Measurements from ENCODE around the gene SLCO1B1. TPM values are rescaled to one million over a fixed set of nuclear protein-coding genes. Genes with fewer than 3 reads are reported as not detected.

SLCO1B1 gene
- total and polyA plus RNA-seq, 2 experiments from 2014 or later: 0.24 to 0.50 TPM

GRCh38 chr12:21234395-21234794 lies 103.4 kb downstream of the SLCO1B1 start (continued):
- no peak for TF ChIP-seq CTCF (conservative IDR thresholded peaks at IDR 0.05; ENCODE audit: low read depth in 2 of 2)
- no peak for TF ChIP-seq EZH2 (IDR thresholded peaks at IDR 0.05; ENCODE audit: low read depth, unreplicated experiment)
- TF ChIP-seq POLR2AphosphoS5 (IDR thresholded peaks at IDR 0.05; ENCODE audit: low read depth): no peak
- TF ChIP-seq NANOG (IDR thresholded peaks at IDR 0.05; ENCODE audit: borderline replicate concordance): no peak
- TF ChIP-seq CREB1 (CRISPR knock-in tag; IDR thresholded peaks at IDR 0.05; ENCODE audit: low read depth): no peak
- TF ChIP-seq, protein P1, sequence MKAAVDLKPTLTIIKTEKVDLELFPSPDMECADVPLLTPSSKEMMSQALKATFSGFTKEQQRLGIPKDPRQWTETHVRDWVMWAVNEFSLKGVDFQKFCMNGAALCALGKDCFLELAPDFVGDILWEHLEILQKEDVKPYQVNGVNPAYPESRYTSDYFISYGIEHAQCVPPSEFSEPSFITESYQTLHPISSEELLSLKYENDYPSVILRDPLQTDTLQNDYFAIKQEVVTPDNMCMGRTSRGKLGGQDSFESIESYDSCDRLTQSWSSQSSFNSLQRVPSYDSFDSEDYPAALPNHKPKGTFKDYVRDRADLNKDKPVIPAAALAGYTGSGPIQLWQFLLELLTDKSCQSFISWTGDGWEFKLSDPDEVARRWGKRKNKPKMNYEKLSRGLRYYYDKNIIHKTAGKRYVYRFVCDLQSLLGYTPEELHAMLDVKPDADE (IDR thresholded peaks at IDR 0.05): no peak
- TF ChIP-seq EZH2phosphoT487 (IDR thresholded peaks at IDR 0.05; ENCODE audit: unreplicated experiment): no peak
- no peak for TF ChIP-seq STAT1 (IDR thresholded peaks at IDR 0.05; ENCODE audit: unreplicated experiment)
- no peak for TF ChIP-seq ZNF331 (CRISPR knock-in tag; IDR thresholded peaks at IDR 0.05; ENCODE audit: low read depth)
- TF ChIP-seq REST (IDR thresholded peaks at IDR 0.05; ENCODE audit: unreplicated experiment): no peak
- TF ChIP-seq JUNB (IDR thresholded peaks at IDR 0.05; ENCODE audit: unreplicated experiment): no peak

DNA sequence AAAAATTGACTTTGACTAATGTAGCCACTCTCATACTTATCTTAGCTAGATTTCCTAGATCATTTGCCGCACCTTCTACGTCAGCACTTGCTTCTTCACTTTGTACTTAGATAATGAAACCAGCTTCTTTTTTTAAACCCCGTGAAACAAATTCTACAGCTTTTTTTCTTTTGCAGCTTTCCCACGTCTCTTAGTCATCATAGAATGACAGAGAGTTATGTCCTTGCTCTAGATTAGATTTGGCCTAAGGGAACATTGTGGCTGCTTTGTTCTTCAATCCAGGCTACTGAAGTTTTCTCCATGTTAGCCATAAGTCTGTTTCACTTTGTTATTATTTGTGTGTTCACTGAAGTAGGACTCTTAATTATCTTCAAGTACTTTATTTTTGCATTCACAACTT lies 108.9 kb downstream of the SLCO1B1 start:
- ATAC-seq: no peak
- no peaks in the 10 kb centered on the region for H3K79me2 ChIP-seq (replicated peaks; ENCODE audit: insufficient read depth)
- Mint-ChIP-seq H3K4me1 (peaks cover 3% of the 10 kb centered on the region; the same call in 1 of the 3 replicates), H3K27me3 (ENCODE audit: insufficient read depth, low read depth, poor library complexity) (no peaks in the 10 kb centered on the region), H3K9me3 (no peaks in the 10 kb centered on the region), H3K27ac (no peak overlapping the region), H3K4me3 (no peak overlapping the region), H3K36me3 (ENCODE audit: low read depth) (no peaks in the 10 kb centered on the region)
- no peaks in the 10 kb centered on the region for H3K4me1 ChIP-seq (ENCODE audit: insufficient read depth)
- H3F3A ChIP-seq (replicated peaks; ENCODE audit: low read depth): no peaks in the 10 kb centered on the region
- no peaks in the 10 kb centered on the region for H4K20me1 ChIP-seq (replicated peaks; ENCODE audit: insufficient read depth)
- H3K9me2 ChIP-seq (ENCODE audit: insufficient read depth): no peaks in the 10 kb centered on the region; the same call in 1 of the 2 replicates
- H3K27me3 ChIP-seq (ENCODE audit: insufficient read depth): no peaks in the 10 kb centered on the region
- no peak for DNase-seq (ENCODE audit: low spot score)
- no peak overlapping the region for H3K27ac ChIP-seq (ENCODE audit: low read depth)
- no peak overlapping the region for H2AFZ ChIP-seq
- H3K4me3 ChIP-seq: no peak overlapping the region
- H3K4me2 ChIP-seq: no peak overlapping the region
- no peaks in the 10 kb centered on the region for H3K36me3 ChIP-seq (ENCODE audit: insufficient read depth)
- TF ChIP-seq, protein P2, sequence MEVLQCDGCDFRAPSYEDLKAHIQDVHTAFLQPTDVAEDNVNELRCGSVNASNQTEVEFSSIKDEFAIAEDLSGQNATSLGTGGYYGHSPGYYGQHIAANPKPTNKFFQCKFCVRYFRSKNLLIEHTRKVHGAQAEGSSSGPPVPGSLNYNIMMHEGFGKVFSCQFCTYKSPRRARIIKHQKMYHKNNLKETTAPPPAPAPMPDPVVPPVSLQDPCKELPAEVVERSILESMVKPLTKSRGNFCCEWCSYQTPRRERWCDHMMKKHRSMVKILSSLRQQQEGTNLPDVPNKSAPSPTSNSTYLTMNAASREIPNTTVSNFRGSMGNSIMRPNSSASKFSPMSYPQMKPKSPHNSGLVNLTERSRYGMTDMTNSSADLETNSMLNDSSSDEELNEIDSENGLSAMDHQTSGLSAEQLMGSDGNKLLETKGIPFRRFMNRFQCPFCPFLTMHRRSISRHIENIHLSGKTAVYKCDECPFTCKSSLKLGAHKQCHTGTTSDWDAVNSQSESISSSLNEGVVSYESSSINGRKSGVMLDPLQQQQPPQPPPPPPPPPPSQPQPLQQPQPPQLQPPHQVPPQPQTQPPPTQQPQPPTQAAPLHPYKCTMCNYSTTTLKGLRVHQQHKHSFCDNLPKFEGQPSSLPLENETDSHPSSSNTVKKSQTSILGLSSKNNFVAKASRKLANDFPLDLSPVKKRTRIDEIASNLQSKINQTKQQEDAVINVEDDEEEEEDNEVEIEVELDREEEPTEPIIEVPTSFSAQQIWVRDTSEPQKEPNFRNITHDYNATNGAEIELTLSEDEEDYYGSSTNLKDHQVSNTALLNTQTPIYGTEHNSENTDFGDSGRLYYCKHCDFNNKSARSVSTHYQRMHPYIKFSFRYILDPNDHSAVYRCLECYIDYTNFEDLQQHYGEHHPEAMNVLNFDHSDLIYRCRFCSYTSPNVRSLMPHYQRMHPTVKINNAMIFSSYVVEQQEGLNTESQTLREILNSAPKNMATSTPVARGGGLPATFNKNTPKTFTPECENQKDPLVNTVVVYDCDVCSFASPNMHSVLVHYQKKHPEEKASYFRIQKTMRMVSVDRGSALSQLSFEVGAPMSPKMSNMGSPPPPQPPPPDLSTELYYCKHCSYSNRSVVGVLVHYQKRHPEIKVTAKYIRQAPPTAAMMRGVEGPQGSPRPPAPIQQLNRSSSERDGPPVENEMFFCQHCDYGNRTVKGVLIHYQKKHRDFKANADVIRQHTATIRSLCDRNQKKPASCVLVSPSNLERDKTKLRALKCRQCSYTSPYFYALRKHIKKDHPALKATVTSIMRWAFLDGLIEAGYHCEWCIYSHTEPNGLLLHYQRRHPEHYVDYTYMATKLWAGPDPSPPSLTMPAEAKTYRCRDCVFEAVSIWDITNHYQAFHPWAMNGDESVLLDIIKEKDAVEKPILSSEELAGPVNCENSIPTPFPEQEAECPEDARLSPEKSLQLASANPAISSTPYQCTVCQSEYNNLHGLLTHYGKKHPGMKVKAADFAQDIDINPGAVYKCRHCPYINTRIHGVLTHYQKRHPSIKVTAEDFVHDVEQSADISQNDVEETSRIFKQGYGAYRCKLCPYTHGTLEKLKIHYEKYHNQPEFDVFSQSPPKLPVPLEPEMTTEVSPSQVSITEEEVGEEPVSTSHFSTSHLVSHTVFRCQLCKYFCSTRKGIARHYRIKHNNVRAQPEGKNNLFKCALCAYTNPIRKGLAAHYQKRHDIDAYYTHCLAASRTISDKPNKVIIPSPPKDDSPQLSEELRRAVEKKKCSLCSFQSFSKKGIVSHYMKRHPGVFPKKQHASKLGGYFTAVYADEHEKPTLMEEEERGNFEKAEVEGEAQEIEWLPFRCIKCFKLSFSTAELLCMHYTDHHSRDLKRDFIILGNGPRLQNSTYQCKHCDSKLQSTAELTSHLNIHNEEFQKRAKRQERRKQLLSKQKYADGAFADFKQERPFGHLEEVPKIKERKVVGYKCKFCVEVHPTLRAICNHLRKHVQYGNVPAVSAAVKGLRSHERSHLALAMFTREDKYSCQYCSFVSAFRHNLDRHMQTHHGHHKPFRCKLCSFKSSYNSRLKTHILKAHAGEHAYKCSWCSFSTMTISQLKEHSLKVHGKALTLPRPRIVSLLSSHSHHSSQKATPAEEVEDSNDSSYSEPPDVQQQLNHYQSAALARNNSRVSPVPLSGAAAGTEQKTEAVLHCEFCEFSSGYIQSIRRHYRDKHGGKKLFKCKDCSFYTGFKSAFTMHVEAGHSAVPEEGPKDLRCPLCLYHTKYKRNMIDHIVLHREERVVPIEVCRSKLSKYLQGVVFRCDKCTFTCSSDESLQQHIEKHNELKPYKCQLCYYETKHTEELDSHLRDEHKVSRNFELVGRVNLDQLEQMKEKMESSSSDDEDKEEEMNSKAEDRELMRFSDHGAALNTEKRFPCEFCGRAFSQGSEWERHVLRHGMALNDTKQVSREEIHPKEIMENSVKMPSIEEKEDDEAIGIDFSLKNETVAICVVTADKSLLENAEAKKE (CRISPR knock-in tag; IDR thresholded peaks at IDR 0.05): no peak
- TF ChIP-seq EZH2 (IDR thresholded peaks at IDR 0.05; ENCODE audit: low read depth, unreplicated experiment) (no peak), POLR2AphosphoS5 (IDR thresholded peaks at IDR 0.05; ENCODE audit: low read depth) (no peak), EZH2phosphoT487 (IDR thresholded peaks at IDR 0.05; ENCODE audit: unreplicated experiment) (no peak), ZNF331 (CRISPR knock-in tag; IDR thresholded peaks at IDR 0.05; ENCODE audit: low read depth) (no peak), ZNF114 (CRISPR knock-in tag; IDR thresholded peaks at IDR 0.05) (no peak), JUNB (IDR thresholded peaks at IDR 0.05; ENCODE audit: unreplicated experiment) (no peak)

Measured in GM23338 (cell line).